HG03097 (cell line): ENCODE measurements around the gene RNASE8.
"Not testable (repeated sequence)": the region's sequence is repeated elsewhere in the genome, so short reads cannot be mapped to it uniquely, and the experiment has no call there.

Experiments
- ATAC-seq: cut with Tn5 transposase; IDR thresholded peaks from one replicate; pipeline ENCODE4 v1.9.1; 2021; ENCODE audit not compliant: unreplicated experiment, low FRiP score

The RNASE8 gene

DNA sequence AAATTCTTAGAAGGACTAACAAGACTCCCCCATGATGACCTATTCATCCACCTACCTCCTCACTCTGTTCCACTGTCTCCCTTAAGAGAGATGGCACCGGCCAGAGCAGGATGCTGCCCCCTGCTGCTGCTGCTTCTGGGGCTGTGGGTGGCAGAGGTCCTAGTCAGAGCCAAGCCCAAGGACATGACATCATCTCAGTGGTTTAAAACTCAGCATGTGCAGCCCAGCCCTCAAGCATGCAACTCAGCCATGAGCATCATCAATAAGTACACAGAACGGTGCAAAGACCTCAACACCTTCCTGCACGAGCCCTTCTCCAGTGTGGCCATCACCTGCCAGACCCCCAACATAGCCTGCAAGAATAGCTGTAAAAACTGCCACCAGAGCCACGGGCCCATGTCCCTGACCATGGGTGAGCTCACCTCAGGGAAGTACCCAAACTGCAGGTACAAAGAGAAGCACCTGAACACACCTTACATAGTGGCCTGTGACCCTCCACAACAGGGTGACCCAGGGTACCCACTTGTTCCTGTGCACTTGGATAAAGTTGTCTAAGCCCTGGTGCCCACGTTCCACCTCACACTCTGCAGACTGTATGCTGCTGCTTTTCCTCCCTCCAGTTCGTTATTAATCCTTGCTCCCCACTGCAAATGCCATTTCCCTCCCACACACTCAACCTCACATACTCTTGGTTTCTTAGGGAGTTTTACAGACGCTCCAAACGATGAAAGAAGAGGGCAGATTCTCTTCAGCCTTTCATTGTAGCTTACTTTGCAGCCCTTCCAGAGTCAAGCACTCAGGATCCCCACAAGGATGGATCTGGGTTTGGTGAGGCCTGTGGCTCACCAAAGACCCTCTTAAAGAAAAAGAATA lies at the start of gene RNASE8:
TSS of gene RNASE8 (plus strand) at position 20 of the 873 bp plus-strand sequence. CDS start at position 91, 71 bp downstream.
- ATAC-seq, result no peak

DNA sequence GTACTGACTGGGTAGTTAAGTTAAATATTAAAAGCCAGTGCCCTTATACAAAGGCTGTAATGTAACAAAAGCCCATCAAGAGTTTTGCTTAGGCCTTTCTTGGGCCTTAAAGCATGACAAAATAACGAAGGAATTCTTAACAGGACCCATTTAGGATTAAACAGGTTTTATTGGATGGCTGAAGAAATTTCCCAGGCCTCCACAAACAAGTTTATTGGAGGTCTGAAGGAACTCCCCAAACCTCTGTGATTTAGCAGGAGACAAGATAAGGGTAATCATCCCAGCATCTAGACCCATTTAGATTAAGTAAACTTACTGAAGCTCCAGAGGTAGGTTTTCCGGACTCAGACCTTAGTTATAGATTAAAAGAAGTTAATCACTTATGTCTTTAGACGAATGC lies 47.9 kb upstream of the RNASE8 start:
- ATAC-seq, result not testable (repeated sequence)

DNA sequence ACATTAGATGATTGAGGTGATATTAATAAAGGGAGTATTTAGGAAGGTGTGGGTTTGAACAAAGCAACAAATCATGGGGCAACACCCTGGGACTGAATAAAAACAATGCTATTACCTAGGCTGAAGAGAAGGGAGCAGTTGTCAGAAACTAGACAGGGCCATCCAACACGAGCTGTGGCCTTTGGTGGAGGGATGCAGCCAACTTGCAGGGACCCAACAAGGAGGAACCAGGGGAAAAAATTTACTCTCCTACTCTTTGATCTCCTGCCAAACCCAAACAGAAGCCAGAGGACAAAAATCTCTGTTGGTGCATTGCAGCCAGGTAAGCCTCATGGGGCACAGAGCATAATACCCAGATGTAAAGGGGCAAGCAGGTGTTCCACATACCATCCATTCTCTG lies 46.5 kb upstream of the RNASE8 start:
- ATAC-seq, result no peak

- no peak for ATAC-seq
Measured at GRCh38 chr14:21014761-21015190, 42.8 kb upstream of the RNASE8 start.

GRCh38 chr14:21015312-21015711 lies 42.3 kb upstream of the RNASE8 start:
- ATAC-seq, result no peak

DNA sequence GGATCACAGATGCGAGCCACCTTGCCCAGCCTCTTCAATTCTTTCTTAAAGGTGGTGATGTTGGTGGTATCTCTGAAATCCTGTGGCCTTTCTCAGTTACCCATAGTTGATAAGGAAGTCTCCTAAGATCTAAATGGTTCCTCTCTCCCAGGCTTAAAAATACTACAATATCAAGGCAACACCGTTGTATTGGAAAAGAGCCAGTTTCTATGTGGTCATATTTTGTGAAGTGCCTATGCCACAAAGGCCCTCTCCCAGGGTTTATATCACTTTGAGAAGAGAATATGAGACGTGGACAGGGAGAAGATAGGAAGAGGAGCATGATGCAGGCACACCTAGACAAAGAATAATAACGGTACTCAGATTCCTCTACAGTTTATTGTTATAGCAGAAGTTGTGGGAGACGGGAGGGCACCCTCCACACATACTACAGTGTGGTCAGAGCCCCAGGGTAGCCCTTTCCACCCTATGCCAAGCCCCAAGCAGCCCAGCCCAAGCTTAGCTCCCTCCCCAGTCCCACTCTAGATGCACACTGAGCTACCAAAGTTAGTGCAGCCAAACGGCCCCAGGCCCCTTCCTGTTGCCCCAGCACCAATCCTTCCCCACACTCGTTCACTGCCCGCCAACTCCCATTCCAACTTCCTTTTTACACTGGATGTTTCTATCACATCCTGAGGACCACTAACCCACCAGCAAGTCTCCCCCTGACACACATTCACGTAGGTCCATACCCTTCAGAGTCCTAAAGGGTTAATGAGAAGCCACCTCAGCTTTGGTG lies 41.0 kb upstream of the RNASE8 start:
- ATAC-seq, result no peak

- ATAC-seq, result no peak
Measured at GRCh38 chr14:21017528-21018245, 39.9 kb upstream of the RNASE8 start.

GRCh38 chr14:21018286-21018685 lies 39.3 kb upstream of the RNASE8 start:
- ATAC-seq, result no peak

- no peak for ATAC-seq
Measured at GRCh38 chr14:21018781-21019180, 38.8 kb upstream of the RNASE8 start.

GRCh38 chr14:21019366-21019765 lies 38.3 kb upstream of the RNASE8 start:
- no peak for ATAC-seq

- no peak for ATAC-seq
Measured at GRCh38 chr14:21020977-21021545, 36.6 kb upstream of the RNASE8 start.

DNA sequence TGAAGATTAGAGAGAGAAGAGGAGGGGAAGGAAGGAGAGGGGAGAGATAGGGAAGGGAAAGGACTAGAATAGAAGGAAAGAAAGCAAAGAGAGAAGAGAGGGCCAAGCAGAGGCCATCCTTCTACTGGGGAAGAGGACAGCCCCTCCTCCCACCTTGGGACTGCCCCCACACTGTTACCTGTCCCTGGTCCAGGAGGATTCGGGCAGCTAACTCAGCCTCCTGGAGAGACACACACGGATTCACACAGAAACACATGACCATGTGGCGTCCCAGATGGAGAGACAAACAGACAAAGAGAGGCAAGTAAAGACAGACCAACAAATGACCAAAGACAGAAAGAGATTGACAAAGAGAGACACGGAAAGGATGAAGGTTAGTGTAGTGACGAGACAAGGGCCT lies 34.9 kb upstream of the RNASE8 start:
- ATAC-seq, result no peak

DNA sequence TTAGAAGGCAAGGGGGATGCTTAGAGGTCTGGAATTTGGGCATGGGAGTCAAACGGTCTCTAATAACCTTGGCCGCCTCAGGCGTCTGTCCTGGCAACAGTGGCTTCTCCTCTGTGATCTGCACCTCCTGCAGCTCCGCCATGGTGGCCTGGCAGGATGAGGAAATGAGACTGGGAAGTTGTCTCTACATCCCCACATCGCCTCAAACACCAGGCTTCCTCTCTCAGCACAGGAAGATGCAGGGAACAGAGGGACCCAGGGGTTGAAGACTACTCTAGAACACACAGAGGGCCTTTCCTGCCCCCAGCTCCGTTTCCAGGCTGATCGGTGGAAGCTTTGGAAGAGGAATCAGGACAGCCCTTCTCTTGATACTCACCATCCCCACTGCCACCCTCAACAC lies 34.4 kb upstream of the RNASE8 start:
- no peak for ATAC-seq

DNA sequence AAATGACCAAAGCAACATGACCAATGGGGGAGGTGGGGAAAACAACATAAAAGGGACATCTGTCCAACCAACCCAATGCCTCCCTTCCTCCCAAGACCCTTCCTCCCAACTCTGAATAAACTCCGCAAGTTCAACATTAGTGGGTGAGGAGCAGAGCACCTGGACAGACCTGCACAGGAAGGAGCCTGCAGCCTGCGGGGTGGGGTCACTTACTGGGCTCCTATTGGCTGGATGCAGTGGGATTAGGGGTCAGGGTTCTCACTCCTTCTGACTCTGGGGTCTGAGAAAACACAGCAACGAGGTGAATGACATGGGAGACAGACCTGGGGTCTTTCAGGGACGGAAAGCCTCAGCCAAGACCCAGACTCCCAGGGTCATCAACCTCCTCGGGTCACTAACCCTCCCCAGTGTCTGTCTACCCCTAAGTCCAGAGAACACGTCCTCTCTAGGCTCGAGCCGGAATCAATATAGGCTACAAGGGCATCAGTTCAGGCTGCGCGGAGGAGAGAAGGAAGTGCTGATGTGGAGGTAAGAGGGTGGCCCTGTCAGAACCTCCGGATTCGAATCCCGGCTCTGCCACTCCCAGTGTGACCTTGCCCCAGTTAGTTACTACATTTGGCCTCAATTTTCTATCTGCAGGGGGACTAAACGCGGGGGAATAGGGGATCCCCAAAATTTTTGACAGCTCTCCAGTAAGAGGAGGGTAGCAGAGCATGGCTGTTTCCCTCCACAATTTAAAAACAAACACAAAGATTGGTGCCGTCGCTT lies 33.6 kb upstream of the RNASE8 start:
- no peak for ATAC-seq

GRCh38 chr14:21024585-21025370 lies 32.8 kb upstream of the RNASE8 start, which contains the start of gene NDRG2:
Gene NDRG2, minus strand, starts transcription at chr14:21025061. Its CDS starts 1,746 bp downstream, at chr14:21023315.
- ATAC-seq, result no peak

GRCh38 chr14:21025371-21026273 lies 32.0 kb upstream of the RNASE8 start:
- no peak for ATAC-seq

GRCh38 chr14:21026274-21026987 lies 31.2 kb upstream of the RNASE8 start:
- ATAC-seq, result no peak

DNA sequence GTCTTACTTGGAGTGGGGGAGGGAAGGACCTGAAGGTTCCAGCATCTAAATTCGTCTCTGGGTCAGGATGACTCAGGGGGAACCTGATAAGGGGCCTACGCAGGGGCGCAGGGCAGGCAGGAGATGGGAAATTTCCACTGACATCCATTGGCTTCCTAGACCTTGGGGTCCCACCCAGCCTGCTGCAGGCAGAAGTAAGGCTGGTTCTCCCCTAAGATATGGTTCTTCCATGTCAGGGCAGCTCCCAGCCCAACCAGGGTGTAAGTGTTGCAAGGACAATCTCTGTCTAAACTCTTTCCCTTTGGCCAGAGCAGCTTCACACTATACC lies 30.7 kb upstream of the RNASE8 start:
- no peak for ATAC-seq
